Lung (tissue), 12 donors: ENCODE data around the gene EIF4EBP2. TPM values are rescaled to one million over a fixed set of nuclear protein-coding genes. Genes with fewer than 3 reads are reported as not detected.
A peak's percentile ranks its signal among the peaks of the same experiment; 100 is the strongest.

Experiments
- ATAC-seq: fragments of 200-7000 bp; cut with Tn5 transposase; one replicate; pipeline ENCODE4 v1.9.1; 2020; ENCODE audit warnings: moderate number of reproducible peaks; ENCODE audit not compliant: insufficient read depth, low FRiP score
- DNase-seq, 3 donors: peaks; one replicate each; pipeline ENCODE4 v3.0.0-alpha.2; 2013 to 2017
- H3K27ac ChIP-seq, 2 donors: one replicate each; pipeline ENCODE4 v1.5.1; 2013; ENCODE audit warnings: mild to moderate bottlenecking in 2 of 2, moderate library complexity in 2 of 2, control low read depth in 1 of 2, inconsistent platforms in 1 of 2, low read depth in 1 of 2, low read length in 1 of 2
- H3K27me3 ChIP-seq, 3 donors: one replicate each; pipeline ENCODE4 v1.5.1; 2013; ENCODE audit warnings: low read length in 2 of 3; ENCODE audit not compliant: control insufficient read depth in 3 of 3, insufficient read depth in 3 of 3
- H3K36me3 ChIP-seq, 4 donors: one replicate each; pipeline ENCODE4 v1.5.1; 2013; ENCODE audit warnings: low read length in 4 of 4, mild to moderate bottlenecking in 1 of 4, moderate library complexity in 1 of 4; ENCODE audit not compliant: control insufficient read depth in 4 of 4, insufficient read depth in 4 of 4
- H3K4me1 ChIP-seq, 5 donors: one replicate each; pipeline ENCODE4 v1.5.1; 2013; ENCODE audit warnings: low read length in 5 of 5, mild to moderate bottlenecking in 2 of 5, moderate library complexity in 1 of 5; ENCODE audit not compliant: control insufficient read depth in 5 of 5, insufficient read depth in 5 of 5
- H3K4me3 ChIP-seq: one replicate; pipeline ENCODE4 v1.5.1; 2013; ENCODE audit warnings: mild to moderate bottlenecking, control low read depth, moderate library complexity
- H3K9ac ChIP-seq, 2 donors: one replicate each; pipeline ENCODE4 v1.5.1; 2013; ENCODE audit warnings: low read length in 2 of 2, control low read depth in 1 of 2; ENCODE audit not compliant: insufficient read depth in 1 of 2
- H3K9me3 ChIP-seq, 4 donors: one replicate each; pipeline ENCODE4 v1.5.1; 2013; ENCODE audit warnings: low read length in 3 of 4, mild to moderate bottlenecking in 1 of 4, moderate library complexity in 1 of 4; ENCODE audit not compliant: control insufficient read depth in 4 of 4, insufficient read depth in 3 of 4
- CTCF ChIP-seq: IDR thresholded peaks from 2 replicates; pipeline ENCODE4 v1.5.1; 2012; ENCODE audit warnings: mild to moderate bottlenecking; ENCODE audit errors: control extremely low read depth, extremely low read depth
- WGBS, 2 donors: extraction: QIAGEN DNeasy Blood & Tissue Kit; methylation state at CpG; one replicate each; pipeline ENCODE4 v1.1.7; 2013; 5-methylcytosine and 5-hydroxymethylcytosine counted together
- polyA plus RNA-seq, 2 donors: library from polyadenylated mRNA; stranded (reverse); fragments of 200-250 nt; gene quantifications; one replicate each; pipeline ENCODE4 v1.2.1, GENCODE V29; 2013
- total RNA-seq, 2 donors: library from RNA; depleted of rRNA in 1 of 2; stranded (reverse); fragments of >200 nt in 1 of 2; gene quantifications; one replicate each; pipeline ENCODE4 v1.2.1, GENCODE V29; 2014 to 2021
- donor health status: control.
- donor health status: control.
- donor health status: Bipolar disorder and iron deficiency.
- donor health status: healthy.
- donor health status: DM: yes; HTN: yes; CAD: no.

Gene EIF4EBP2
- total and polyA plus RNA-seq, 4 donors = 21.8 to 63.3 (median 41.3) TPM

GRCh38 chr10:70475661-70476060 is 71.7 kb downstream of the EIF4EBP2 start:
- H3K4me3 ChIP-seq = no peak overlapping the region
- H3K27ac ChIP-seq = no peak overlapping the region
- H3K27me3 ChIP-seq = peaks cover 0 to 5% (median 2%) of the 10 kb centered on the region in 3 donors
- no peaks in the 10 kb centered on the region for H3K9me3 ChIP-seq
- WGBS, 2 donors = 88 to 94% methylated on average over 8 of the region's 8 CpGs
- DNase-seq (no peak), ATAC-seq (no peak)
- no peaks in the 10 kb centered on the region for H3K36me3 ChIP-seq
- TF ChIP-seq CTCF = no peak
- no peak overlapping the region for H3K9ac ChIP-seq
- H3K4me1 ChIP-seq = peaks cover 0 to 42% (median 8%) of the 10 kb centered on the region in 5 donors

- Histone ChIP-seq H3K9me3 (no peaks in the 10 kb centered on the region), H3K4me1 (peaks cover 1 to 48% (median 9%) of the 10 kb centered on the region in 5 donors), H3K27me3 (peaks cover 0 to 5% (median 2%) of the 10 kb centered on the region in 3 donors), H3K36me3 (no peaks in the 10 kb centered on the region), H3K27ac (no peak overlapping the region), H3K4me3 (no peak overlapping the region), H3K9ac (no peak overlapping the region)
- TF ChIP-seq CTCF = no peak
- WGBS, 2 donors = 63 to 64% methylated on average over 7 of the region's 7 CpGs
- DNase-seq (no peak), ATAC-seq (no peak)
These were observed 72.5 kb downstream of the EIF4EBP2 start for GRCh38 chr10:70476249-70477035.

GRCh38 chr10:70477661-70478162 is 73.8 kb downstream of the EIF4EBP2 start:
- WGBS, 2 donors = 8 to 10% methylated on average over 23 to 27 of the region's 27 CpGs
- H3K9me3 ChIP-seq = no peaks in the 10 kb centered on the region
- H3K36me3 ChIP-seq = no peaks in the 10 kb centered on the region
- H3K27me3 ChIP-seq = peaks cover 0 to 5% (median 0%) of the 10 kb centered on the region in 3 donors
- no peak overlapping the region for H3K9ac ChIP-seq
- DNase-seq (peak in 1 of 3 donors; percentile 36), ATAC-seq (no peak)
- H3K4me3 ChIP-seq = peak overlapping the region; percentile 61
- peak overlapping the region in 1 of 2 donors; percentile 81 for H3K27ac ChIP-seq
- TF ChIP-seq CTCF = no peak
- H3K4me1 ChIP-seq = peaks cover 7 to 55% (median 15%) of the 10 kb centered on the region in 5 donors

Other genes starting within 250 kb of the EIF4EBP2 start
- gene SAR1A, start 233.6 kb upstream of the EIF4EBP2 start, total RNA-seq = 100 to 1,000 TPM; 123 to 144 TPM
- gene SAR1A, start 233.6 kb upstream of the EIF4EBP2 start, polyA plus RNA-seq = 10 to 100 TPM; 56.0 to 60.1 TPM
- gene PPA1, start 170.7 kb upstream of the EIF4EBP2 start, total RNA-seq = 100 to 1,000 TPM; 165 to 167 TPM
- gene PPA1, start 170.7 kb upstream of the EIF4EBP2 start, polyA plus RNA-seq = 100 to 1,000 TPM; 214 to 251 TPM
- gene NPFFR1, start 120.1 kb upstream of the EIF4EBP2 start, total RNA-seq = 1 to 10 TPM in 1 of 2 donors, under 1 TPM in 1; 0.12 to 2.2 TPM
- under 1 TPM; 0.14 TPM for gene NPFFR1, start 120.1 kb upstream of the EIF4EBP2 start, polyA plus RNA-seq
- 10 to 100 TPM in 1 of 2 donors, 1 to 10 TPM in 1; 4.6 to 13.4 TPM for gene LRRC20, start 21.5 kb upstream of the EIF4EBP2 start, total RNA-seq
- gene LRRC20, start 21.5 kb upstream of the EIF4EBP2 start, polyA plus RNA-seq = 10 to 100 TPM in 1 of 2 donors, 1 to 10 TPM in 1; 5.9 to 10.0 TPM
- not detected for gene NODAL, start 37.5 kb downstream of the EIF4EBP2 start, total RNA-seq
- gene NODAL, start 37.5 kb downstream of the EIF4EBP2 start, polyA plus RNA-seq = not detected
- gene PALD1, start 74.6 kb downstream of the EIF4EBP2 start, total RNA-seq = 10 to 100 TPM; 15.5 to 19.7 TPM
- gene PALD1, start 74.6 kb downstream of the EIF4EBP2 start, polyA plus RNA-seq = 10 to 100 TPM; 10.5 to 15.7 TPM
- 1 to 10 TPM; 5.1 to 9.4 TPM for gene PRF1, start 198.6 kb downstream of the EIF4EBP2 start, total RNA-seq
- 10 to 100 TPM in 1 of 2 donors, 1 to 10 TPM in 1; 3.2 to 11.5 TPM for gene PRF1, start 198.6 kb downstream of the EIF4EBP2 start, polyA plus RNA-seq